GF-D8 (cell line): ENCODE results near the gene NTNG1.

Source experiments
- DNase-seq: peaks from one replicate; lab custom pipeline; 2025; lab: John Stamatoyannopoulos, UW

NTNG1 gene

GRCh38 chr1:107454791-107455190 lies 314.0 kb downstream of the NTNG1 start:
- no peak for DNase-seq

GRCh38 chr1:107457989-107458388 lies 317.1 kb downstream of the NTNG1 start:
- DNase-seq, result no peak

- no peak for DNase-seq
These were observed 318.5 kb downstream of the NTNG1 start for GRCh38 chr1:107459204-107459904.

- DNase-seq, result no peak
These were observed 319.2 kb downstream of the NTNG1 start for GRCh38 chr1:107460035-107460434.

- no peak for DNase-seq
These were observed 324.0 kb downstream of the NTNG1 start for GRCh38 chr1:107464827-107465226.

- no peak for DNase-seq
These were observed 326.4 kb downstream of the NTNG1 start for GRCh38 chr1:107467286-107467685.

- no peak for DNase-seq
These were observed 327.0 kb downstream of the NTNG1 start for GRCh38 chr1:107467811-107468210.

- DNase-seq, result no peak
These were observed 332.2 kb downstream of the NTNG1 start for GRCh38 chr1:107473065-107473464.

GRCh38 chr1:107474877-107475612 lies 334.2 kb downstream of the NTNG1 start:
- DNase-seq, result no peak

GRCh38 chr1:107477233-107477632 lies 336.4 kb downstream of the NTNG1 start:
- DNase-seq, result no peak

- DNase-seq, result no peak
These were observed 339.1 kb downstream of the NTNG1 start for GRCh38 chr1:107479865-107480350.

- DNase-seq, result no peak
These were observed 339.9 kb downstream of the NTNG1 start for GRCh38 chr1:107480548-107481415.

GRCh38 chr1:107481756-107482384 lies 341.0 kb downstream of the NTNG1 start:
- no peak for DNase-seq

- no peak for DNase-seq
These were observed 343.1 kb downstream of the NTNG1 start for GRCh38 chr1:107483949-107484348.

- DNase-seq, result no peak
These were observed 345.5 kb downstream of the NTNG1 start for GRCh38 chr1:107486349-107486748.

- no peak for DNase-seq
These were observed 346.7 kb downstream of the NTNG1 start for GRCh38 chr1:107487506-107487905.

- no peak for DNase-seq
These were observed 350.7 kb downstream of the NTNG1 start for GRCh38 chr1:107491582-107491981.

- DNase-seq, result no peak
These were observed 352.4 kb downstream of the NTNG1 start for GRCh38 chr1:107493111-107493716.

GRCh38 chr1:107494061-107494460 lies 353.2 kb downstream of the NTNG1 start:
- DNase-seq, result no peak

GRCh38 chr1:107496002-107496401 lies 355.2 kb downstream of the NTNG1 start:
- DNase-seq, result no peak

GRCh38 chr1:107499139-107499744 lies 358.4 kb downstream of the NTNG1 start:
- DNase-seq, result no peak
